LNCaP clone FGC (cell line): ENCODE results near the gene MAP1LC3A.
"Not testable (repeated sequence)": the region's sequence is repeated elsewhere in the genome, so short reads cannot be mapped to it uniquely, and the experiment has no call there.

Experiments
- DNase-seq: peaks from one replicate; pipeline ENCODE4 v3.0.0-alpha.2; 2011; ENCODE audit warnings: low read depth
- H3K4me3 ChIP-seq: 2 replicates; pipeline ENCODE4 v1.5.1; 2011; ENCODE audit warnings: mild to moderate bottlenecking, low read depth, low read length, control low read depth
- CTCF ChIP-seq: IDR thresholded peaks from 2 replicates; pipeline ENCODE4 v1.5.1; 2012; ENCODE audit warnings: mild to moderate bottlenecking; ENCODE audit not compliant: control insufficient read depth, insufficient read depth; ENCODE audit errors: extremely low read depth

The MAP1LC3A gene

GRCh38 chr20:34558320-34559218 lies at the start of gene MAP1LC3A:
Gene MAP1LC3A, plus strand, starts transcription at chr20:34558718. Its CDS starts 151 bp downstream, at chr20:34558869.
- no peak for TF ChIP-seq CTCF
- H3K4me3 ChIP-seq: peak within 1 kb of the TSS; percentile 43
- DNase-seq: peak; percentile 10

GRCh38 chr20:34510575-34510974 lies 47.9 kb upstream of the MAP1LC3A start:
- no peak for TF ChIP-seq CTCF

GRCh38 chr20:34511891-34512265 lies 46.6 kb upstream of the MAP1LC3A start:
- TF ChIP-seq CTCF: no peak
- no peak overlapping the region for H3K4me3 ChIP-seq
- DNase-seq: no peak

More at GRCh38 chr20:34510575-34510974, 47.9 kb upstream of the MAP1LC3A start:
- DNase-seq: no peak
- no peak overlapping the region for H3K4me3 ChIP-seq

- TF ChIP-seq CTCF: no peak
- no peak overlapping the region for H3K4me3 ChIP-seq
- no peak for DNase-seq
Measured at GRCh38 chr20:34512266-34512954, 46.1 kb upstream of the MAP1LC3A start.

GRCh38 chr20:34512955-34513419 lies 45.5 kb upstream of the MAP1LC3A start:
- TF ChIP-seq CTCF: no peak
- H3K4me3 ChIP-seq: no peak overlapping the region
- no peak for DNase-seq

GRCh38 chr20:34514034-34514433 lies 44.5 kb upstream of the MAP1LC3A start:
- not testable (repeated sequence) for DNase-seq, H3K4me3 ChIP-seq

- no peak overlapping the region for H3K4me3 ChIP-seq
- TF ChIP-seq CTCF: no peak
- DNase-seq: no peak
Measured at GRCh38 chr20:34514897-34515483, 43.5 kb upstream of the MAP1LC3A start.
